AG09319 (cell line): ENCODE measurements around the gene DALRD3.

Experiments used
- DNase-seq: peaks from one replicate; pipeline ENCODE4 v3.0.0-alpha.2; 2010; ENCODE audit warnings: low read depth; ENCODE audit errors: extremely low read depth
- TF ChIP-seq, protein P1 (sequence below): IDR thresholded peaks from 2 replicates; pipeline ENCODE4 v1.5.1; 2011; ENCODE audit warnings: low read depth, mild to moderate bottlenecking, inconsistent platforms, low read length, moderate library complexity

The DALRD3 gene

DNA sequence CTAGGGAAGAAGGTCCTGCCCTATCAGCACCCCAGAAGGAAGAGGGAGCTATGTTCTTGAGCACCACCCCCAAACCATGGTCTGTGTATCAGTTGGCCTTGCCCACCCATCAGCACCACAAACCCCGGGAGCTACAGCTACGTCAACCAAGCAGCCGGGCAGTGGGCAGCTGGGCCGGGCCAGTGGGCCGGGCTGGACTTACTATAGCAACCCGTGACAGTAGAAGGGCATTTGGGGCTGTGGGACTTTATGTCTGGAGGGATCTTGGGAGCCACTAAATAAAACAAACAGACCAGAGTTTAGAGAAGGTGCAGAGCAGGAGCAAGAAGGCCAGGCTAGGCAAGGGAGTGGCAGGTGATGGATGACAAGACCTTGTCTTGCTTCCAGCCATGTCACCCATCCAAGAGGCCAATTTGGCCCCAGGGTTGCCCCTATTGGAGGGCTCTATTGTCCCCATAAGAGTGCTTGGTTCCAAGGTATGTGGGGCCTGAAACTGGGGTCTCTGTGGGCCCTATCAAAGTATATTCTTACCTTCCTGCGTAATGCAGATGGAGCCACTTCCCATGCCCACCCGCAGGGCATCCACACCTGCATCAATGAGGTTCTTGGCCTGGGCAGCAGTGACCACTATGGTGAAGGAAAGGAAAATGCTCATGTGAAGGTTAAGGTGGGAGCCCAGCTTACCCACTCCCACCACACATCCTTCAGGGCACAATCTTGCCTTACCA lies 7.6 kb upstream of the DALRD3 start:
- no peak for DNase-seq
- TF ChIP-seq, protein P1, sequence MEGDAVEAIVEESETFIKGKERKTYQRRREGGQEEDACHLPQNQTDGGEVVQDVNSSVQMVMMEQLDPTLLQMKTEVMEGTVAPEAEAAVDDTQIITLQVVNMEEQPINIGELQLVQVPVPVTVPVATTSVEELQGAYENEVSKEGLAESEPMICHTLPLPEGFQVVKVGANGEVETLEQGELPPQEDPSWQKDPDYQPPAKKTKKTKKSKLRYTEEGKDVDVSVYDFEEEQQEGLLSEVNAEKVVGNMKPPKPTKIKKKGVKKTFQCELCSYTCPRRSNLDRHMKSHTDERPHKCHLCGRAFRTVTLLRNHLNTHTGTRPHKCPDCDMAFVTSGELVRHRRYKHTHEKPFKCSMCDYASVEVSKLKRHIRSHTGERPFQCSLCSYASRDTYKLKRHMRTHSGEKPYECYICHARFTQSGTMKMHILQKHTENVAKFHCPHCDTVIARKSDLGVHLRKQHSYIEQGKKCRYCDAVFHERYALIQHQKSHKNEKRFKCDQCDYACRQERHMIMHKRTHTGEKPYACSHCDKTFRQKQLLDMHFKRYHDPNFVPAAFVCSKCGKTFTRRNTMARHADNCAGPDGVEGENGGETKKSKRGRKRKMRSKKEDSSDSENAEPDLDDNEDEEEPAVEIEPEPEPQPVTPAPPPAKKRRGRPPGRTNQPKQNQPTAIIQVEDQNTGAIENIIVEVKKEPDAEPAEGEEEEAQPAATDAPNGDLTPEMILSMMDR: no peak

GRCh38 chr3:49025005-49025792 lies 6.8 kb upstream of the DALRD3 start:
- TF ChIP-seq, protein P1: no peak

DNA sequence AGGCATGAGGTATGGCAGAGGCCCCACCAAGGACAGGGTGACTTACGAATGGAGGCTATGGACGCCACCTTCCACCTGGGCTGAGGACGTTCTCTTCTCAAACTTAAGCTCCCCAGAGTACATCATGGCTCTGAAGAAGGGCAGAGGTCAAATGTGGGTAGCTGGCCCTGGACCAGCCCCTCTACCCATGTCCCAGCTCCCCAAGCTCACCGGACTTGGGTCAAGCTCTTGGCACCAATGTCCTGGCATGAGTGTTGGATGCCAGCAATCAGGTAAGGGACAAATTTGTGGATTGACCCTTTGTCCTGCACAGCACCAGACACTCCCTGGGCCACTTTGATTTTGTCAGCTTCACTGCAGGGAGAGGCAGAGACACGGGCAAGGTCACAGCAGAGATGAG lies 6.1 kb upstream of the DALRD3 start:
- TF ChIP-seq, protein P1: no peak
- no peak for DNase-seq

More at GRCh38 chr3:49025005-49025792, 6.8 kb upstream of the DALRD3 start:
- no peak for DNase-seq

DNA sequence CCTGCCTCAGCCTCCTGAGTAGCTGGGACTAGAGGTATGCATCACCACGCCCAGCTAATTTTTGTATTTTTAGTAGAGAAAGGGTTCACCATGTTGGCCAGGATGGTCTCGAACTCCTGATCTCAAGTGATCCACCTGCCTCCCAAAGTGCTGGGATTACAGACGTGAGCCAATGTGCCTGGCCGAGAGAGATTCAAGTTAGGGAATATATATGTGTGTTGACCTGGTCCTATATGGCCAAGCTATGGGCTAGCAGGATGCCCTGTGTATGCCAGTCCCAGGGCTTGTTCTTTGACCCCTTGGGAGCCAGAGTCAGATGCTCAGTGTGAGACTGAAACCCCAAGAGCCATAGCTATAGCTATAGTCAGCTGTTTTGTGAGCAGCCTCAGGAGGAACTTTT lies 5.4 kb upstream of the DALRD3 start:
- TF ChIP-seq, protein P1: no peak
- DNase-seq: no peak

GRCh38 chr3:49022688-49023171 lies 4.3 kb upstream of the DALRD3 start:
- DNase-seq: no peak
- TF ChIP-seq, protein P1: no peak

DNA sequence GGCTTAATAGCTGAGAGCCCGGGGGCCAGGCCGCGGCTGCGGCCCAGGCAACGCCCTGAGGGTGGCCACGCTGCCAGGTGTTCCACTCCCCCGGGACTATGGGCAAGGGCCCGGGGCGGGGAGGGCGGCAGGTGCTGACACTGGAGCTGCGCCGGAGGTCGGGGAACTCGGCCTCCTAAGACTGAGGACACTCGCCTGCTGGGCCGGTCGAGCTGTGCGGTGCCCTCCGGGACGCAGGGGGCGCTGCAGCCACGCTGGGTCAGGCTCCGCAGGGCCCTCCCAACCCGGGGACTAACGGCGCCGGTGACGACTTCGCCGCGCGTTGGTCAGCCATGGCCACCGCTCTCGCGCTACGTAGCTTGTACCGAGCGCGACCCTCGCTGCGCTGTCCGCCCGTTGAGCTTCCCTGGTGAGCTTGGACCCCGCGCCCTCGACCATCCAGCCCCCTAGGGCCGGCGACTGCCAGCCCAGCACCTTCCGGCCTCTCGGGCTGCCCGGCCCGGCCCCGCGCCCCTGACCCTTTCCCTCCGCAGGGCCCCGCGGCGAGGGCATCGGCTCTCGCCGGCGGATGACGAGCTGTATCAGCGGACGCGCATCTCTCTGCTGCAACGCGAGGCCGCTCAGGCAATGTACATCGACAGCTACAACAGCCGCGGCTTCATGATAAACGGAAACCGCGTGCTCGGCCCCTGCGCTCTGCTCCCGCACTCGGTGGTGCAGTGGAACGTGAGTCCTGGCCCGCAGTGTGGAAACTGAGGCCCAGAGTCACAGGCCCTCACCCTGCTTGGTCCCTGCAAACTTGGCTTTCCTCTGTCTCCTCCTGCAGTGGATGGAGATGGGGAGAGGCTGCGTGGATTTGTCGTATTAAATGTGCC lies 3.7 kb upstream of the DALRD3 start, which contains the start of gene NDUFAF3:
Gene NDUFAF3 (plus strand): TSS at position 309 of the 875 bp plus-strand sequence. CDS start 24 bp downstream, at position 333.
- DNase-seq: peak; percentile 80
- TF ChIP-seq, protein P1: peak; percentile 91
